Measurements from ENCODE around the gene ATP5F1E.

DNA sequence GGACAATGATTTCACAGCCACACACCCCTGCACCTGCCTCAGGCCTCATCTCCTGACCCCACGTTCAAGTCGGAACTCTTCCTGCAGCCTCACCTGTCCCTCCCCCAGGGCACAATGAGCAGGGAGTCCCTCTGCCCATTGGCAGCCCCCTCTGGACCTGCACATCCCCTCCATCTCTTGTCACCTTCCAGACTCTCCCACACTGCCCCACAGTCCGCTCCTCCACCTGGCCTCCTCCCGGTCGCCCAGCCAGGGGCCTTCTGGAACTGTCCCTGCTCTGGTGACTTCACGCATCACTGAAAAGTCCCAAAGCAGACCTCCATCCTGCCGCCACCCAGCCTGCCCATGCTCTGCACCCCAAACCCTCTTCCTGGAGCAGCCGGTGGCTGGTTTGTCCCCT, 29.7 kb downstream of the ATP5F1E start:
- TF ChIP-seq, protein P1, sequence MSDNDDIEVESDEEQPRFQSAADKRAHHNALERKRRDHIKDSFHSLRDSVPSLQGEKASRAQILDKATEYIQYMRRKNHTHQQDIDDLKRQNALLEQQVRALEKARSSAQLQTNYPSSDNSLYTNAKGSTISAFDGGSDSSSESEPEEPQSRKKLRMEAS (IDR thresholded peaks at IDR 0.05): no peak
- TF ChIP-seq, protein P2, sequence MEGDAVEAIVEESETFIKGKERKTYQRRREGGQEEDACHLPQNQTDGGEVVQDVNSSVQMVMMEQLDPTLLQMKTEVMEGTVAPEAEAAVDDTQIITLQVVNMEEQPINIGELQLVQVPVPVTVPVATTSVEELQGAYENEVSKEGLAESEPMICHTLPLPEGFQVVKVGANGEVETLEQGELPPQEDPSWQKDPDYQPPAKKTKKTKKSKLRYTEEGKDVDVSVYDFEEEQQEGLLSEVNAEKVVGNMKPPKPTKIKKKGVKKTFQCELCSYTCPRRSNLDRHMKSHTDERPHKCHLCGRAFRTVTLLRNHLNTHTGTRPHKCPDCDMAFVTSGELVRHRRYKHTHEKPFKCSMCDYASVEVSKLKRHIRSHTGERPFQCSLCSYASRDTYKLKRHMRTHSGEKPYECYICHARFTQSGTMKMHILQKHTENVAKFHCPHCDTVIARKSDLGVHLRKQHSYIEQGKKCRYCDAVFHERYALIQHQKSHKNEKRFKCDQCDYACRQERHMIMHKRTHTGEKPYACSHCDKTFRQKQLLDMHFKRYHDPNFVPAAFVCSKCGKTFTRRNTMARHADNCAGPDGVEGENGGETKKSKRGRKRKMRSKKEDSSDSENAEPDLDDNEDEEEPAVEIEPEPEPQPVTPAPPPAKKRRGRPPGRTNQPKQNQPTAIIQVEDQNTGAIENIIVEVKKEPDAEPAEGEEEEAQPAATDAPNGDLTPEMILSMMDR (IDR thresholded peaks at IDR 0.05; ENCODE audit: low read depth, low read length, missing input control): no peak

Data from liver (tissue), 2 donors.